ENCODE results near the gene CCDC201.
"Not testable (repeated sequence)": the region's sequence is repeated elsewhere in the genome, so short reads cannot be mapped to it uniquely, and the experiment has no call there.

DNA sequence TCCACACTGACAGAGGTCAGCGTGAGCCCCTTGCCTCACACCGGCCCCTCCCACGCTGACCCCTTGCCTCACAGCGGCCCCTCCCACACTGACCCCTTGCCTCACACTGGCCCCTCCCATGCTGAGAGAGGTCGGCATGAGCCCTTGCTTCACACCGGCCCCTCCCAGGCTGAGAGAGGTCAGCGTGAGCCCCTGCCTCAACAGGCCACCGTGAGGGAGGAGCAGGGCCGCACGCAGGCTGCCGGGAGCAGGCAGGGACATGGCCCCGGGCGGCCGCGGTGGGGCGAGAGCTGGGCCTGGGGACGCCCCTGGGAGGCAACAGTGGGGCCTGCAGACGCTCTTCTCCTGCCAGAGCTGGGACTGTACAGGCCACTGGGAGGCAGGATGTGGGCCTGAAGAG lies 59.1 kb downstream of the CCDC201 start:
- TF ChIP-seq, protein P1, sequence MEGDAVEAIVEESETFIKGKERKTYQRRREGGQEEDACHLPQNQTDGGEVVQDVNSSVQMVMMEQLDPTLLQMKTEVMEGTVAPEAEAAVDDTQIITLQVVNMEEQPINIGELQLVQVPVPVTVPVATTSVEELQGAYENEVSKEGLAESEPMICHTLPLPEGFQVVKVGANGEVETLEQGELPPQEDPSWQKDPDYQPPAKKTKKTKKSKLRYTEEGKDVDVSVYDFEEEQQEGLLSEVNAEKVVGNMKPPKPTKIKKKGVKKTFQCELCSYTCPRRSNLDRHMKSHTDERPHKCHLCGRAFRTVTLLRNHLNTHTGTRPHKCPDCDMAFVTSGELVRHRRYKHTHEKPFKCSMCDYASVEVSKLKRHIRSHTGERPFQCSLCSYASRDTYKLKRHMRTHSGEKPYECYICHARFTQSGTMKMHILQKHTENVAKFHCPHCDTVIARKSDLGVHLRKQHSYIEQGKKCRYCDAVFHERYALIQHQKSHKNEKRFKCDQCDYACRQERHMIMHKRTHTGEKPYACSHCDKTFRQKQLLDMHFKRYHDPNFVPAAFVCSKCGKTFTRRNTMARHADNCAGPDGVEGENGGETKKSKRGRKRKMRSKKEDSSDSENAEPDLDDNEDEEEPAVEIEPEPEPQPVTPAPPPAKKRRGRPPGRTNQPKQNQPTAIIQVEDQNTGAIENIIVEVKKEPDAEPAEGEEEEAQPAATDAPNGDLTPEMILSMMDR (IDR thresholded peaks at IDR 0.05): not testable (repeated sequence)
- TF ChIP-seq POLR2A (IDR thresholded peaks at IDR 0.05): not testable (repeated sequence)
